NCI-H2029 (cell line): ENCODE results near the gene AIFM3.
"Not testable (repeated sequence)": the region's sequence is repeated elsewhere in the genome, so short reads cannot be mapped to it uniquely, and the experiment has no call there.

Experiments
- DNase-seq: peaks from one replicate; lab custom pipeline; 2025; lab: John Stamatoyannopoulos, UW

The AIFM3 gene

DNA sequence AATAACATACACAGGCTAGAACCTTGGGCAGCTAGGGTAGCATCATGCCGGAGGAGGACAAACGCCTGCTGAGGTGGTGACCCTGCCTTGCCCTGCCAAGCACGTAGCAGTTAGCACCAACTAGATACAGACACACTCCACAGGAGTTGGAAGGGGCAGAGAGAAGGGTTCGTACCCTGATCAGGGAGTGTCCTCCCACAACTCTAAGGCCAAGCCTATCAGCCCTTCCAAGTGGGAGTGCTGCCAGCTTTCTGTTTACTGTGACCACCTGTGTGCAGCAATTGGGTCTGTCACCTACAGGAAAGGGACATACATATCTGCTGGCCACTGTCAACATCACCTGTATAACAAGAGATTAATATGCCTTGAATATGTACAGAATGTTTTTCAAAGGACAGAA lies 36.7 kb downstream of the AIFM3 start:
- peak; percentile 51 for DNase-seq

DNA sequence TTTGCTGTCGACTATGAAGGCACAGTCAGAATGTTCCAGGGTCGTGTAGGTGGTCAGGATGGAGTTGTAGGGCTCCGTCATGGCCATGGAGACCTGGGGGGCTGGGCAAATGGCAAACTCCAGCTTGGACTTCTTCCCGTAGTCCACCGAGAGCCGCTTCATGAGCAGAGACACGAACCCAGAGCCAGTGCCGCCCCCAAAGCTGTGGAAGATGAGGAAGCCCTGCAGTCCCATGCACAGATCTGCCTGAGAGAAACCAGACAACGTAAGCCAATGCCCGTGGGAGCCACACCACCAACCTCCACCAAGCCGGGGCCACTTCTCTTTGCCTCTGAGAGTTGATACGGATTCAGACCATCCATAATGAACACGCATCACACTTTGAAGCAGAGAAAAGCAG lies 42.2 kb downstream of the AIFM3 start:
- DNase-seq, result not testable (repeated sequence)

DNA sequence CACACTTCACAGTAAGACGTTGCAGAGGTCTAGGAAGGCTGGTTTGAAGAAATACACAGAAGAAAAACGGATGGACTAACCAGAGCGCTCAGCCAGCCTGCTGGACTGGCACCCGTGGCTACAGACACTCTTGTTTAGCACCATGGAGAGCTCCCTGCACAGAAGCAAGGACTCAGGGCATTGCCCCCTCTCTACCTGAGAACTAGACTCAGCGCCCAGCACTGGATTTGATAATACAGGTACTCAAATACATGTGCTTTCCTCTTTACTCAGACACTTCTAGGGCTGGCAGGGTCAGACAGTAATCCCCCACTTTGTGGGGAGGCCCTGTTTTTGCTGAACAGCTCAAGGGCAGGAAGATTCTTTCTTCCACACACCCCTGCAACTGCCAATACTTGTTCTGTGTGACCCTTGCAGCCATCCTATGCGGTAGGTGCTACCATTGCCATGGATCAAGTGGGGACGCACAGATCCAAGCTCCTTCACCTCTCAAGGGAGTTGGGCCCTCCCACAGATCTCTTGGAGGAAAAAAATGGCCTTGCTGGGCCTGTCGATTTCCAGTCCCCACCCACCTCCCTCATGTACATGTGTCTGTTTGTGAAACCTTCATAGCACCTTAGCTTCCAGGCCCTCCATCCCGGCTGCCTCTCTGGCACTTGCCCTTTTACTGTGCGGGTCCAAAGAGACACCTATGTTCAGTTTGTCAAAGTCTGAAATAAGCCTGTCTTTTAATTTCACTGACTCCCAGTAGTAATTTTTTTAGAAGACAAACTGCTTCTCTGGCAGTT lies 42.8 kb downstream of the AIFM3 start:
- DNase-seq, result no peak

DNA sequence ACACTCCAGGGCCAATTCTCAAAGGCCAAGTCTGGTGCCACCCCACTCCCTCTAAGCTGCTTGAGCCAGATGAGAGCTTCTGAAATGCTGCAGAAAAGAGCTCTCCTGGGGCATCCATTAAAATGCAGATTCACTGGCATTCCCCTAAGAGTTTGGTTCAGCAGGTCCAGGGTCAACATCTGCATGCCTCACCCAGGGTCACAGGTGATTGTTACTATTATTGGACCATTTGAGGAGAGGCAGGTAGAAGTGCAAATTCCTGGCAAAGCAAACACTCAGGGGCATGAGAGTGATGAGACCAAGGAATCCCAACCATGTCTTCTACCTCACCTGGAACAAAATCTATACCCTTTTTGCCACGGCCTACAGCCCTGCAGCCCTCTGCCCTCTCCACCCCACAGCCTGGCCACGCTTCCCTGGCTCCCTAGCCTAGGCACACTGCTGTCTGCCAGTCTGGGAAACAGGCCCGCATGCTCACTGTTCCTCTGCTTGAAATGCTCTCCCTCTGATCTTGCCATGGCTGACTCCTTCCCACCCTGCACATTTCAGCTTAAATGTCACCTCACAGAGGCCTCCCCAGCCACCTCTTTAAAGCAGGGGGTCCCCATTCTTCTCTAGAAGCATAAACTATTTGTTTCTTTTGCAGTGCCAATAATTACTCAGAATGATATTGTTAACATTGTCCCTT lies 43.5 kb downstream of the AIFM3 start:
- no peak for DNase-seq

DNA sequence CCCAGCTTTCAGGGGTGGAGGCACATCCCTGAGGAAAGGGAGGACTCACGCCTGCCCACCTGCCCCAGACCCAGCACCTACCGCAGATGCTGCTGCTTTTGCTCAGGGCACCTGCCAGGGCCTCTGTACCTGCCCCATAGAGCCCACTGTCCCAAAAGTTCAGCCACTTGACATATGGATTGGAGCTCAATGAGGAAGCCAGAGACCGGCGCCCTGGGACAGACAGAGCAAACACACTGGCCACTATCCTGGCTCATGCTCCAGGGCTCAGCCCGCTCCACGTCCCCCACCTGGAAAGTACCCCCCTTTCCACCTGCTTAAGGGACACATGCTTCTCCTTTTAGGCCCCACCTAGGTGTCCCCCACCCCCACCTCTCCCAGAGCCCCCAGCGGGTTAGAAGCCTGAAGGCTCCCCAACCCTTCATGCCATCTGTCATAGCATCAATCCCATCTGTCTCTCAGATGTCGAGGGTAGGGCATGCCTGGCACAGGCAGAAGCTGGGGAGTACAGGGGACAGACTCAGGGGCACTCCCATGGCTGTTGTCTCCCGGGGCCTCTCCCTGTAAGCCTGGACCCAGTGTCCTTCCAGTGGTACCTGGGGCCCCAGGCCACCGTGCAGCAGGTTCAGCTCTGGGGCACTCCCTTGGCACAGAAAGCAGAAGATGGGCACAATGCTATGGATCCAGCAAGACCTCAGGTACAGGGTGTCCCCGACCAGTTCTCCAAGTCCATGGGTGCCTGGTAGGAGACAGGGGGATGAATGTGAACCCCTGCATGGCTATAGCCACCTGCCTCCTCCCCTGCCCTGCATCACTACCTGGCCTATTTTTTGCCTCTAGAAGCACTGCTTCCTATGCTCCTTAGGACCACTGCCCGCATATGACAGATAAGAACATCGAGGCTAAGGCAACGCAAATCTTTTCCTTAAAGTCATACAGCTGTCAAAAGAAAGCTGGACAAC lies 45.7 kb downstream of the AIFM3 start:
- no peak for DNase-seq

DNA sequence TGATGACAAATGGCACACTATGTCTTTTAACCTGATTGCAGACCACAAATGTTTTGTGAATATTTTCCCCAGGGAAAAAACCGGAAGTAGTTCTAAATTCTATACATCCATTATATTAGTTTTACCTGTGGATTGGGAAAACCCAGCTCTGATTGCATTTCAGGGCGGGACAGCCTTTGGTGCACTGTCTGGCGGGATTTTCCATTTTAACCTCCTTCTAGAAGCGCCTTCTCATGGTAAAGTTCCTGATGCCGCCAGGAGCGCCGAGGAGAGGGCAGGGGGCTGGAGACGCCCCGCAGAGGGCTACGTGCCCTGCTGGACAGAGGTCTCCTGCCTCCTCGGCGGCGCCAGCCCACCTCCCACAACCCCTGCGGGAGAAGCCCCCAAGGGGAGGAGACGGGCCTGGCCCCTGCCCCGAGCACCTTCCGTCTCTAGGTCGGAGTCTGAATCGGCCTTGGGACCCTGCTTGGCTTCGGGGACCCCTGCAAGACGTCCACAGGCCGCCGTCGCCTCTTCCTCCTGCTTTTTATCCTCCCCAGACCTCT lies 46.7 kb downstream of the AIFM3 start:
- DNase-seq, result no peak

DNA sequence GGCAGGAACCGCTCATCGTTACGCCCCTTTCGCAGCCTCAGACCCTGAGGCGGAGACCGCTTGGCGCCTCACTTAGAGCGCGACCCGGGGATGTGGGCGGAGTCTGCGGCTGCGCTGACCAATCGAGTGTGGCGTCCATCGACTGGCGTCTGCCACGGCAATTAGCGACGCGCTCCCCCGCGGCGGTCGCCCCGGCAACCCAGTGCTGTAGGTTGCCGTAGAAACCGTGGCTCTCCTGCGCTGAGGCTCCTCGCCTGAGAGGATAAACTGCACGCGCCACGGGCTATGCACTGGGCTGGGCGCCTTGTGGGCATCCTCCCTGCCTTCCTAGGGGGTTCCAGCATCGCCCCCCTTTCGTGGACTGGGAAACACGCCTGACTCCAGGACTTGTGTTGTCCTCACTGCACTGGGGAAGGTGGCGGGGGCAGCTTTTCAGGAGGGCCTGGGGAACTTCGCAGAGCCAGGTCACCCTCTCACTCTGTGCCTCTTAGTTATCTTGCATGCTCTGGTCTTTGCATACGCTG lies 47.2 kb downstream of the AIFM3 start:
- peak; percentile 86 for DNase-seq

DNA sequence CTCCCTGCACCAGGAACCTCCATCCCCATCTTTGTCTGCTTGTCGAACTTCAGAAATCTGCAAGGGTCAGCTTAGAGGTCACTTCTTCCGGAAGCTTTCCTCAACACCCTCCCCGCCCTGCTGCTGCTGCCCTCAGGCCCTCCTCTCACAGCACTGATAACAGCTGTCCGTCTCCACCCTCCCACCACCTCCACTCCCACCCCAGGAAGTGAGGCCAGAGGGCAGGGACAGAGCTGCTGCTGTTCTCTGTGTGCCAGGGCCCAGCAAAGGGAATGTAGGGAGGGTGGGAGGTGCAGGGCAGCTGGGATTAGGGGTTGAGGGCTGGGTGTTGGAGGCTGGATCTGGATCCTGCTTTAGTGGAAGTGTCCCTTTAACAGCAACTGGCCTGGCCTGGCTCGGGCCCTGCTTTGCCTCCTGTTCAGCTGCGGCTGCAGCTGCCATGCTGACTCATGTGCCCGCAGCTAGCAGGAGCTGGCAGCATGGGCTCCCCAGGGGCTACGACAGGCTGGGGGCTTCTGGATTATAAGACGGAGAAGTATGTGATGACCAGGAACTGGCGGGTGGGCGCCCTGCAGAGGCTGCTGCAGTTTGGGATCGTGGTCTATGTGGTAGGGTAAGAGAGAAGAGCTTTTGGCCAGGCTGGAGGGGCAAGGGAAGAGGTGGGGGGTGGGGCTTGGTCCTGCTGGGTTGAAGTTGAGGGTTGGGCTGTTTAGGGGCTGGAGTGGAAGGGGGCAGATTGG lies 47.8 kb downstream of the AIFM3 start, which contains the start of gene P2RX6:
P2RX6 (plus strand) TSS at position 440 of the 740 bp plus-strand sequence; CDS start at position 450, 10 bp downstream.
- DNase-seq, result no peak

DNA sequence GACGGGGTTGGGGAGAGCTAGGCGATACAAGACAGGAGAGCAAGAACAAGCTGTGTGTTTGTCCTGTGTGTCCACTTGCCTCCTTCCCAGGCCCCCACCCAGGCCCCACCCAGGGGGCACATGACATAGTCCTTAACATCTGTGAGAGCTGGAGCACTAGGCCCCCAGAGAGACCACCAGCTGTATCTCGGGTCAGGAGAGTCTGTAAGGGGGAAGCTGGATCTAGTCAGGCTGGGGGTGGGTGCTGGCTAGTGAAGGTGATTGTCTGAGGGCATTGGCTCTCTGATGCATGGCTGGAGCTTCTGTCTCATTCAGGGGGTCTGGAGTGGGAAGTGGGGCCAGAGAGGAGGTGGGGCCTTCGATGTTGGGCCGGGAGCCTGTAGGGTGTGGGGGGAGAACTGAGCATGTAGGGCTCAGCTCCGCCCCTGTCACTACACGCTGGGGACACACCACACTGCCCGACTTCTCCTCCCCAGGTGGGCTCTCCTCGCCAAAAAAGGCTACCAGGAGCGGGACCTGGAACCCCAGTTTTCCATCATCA lies 48.5 kb downstream of the AIFM3 start:
- DNase-seq, result no peak

DNA sequence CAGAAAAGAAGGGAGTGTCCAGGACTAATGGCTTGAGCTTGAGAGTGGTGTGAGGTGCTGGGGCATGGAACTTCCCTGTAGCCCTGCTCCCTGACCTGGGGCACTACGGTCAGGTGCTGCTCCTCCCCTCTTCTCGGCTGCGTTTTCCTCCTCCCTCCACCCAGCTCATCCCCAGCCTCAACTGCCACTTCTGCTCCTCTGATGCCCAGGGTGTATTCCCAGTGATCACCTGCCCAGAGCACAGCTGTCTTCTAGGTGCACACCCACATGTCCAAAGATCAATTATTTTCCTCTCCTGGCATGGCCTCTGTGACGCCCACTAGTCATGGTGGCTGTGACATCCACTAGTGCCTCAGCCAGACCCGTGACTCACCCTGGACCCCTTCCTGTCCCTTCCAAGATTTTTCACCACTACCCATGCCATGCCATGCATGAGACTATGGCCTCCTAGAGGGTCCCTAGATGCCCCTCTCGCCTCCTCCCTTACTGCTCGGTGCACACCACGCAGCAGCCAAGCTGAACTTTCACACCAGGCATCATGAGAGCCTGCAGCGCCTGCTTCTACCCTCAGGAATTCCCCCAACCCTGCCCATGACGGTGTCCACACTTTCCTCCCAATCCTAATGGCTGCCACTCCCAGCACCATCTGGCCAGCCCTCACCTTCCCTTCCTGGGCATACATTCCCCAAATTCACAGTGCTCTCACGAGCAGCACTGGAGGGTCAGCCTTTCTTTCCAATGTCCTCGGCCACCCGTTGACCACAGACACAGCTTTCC lies 49.8 kb downstream of the AIFM3 start:
- no peak for DNase-seq

DNA sequence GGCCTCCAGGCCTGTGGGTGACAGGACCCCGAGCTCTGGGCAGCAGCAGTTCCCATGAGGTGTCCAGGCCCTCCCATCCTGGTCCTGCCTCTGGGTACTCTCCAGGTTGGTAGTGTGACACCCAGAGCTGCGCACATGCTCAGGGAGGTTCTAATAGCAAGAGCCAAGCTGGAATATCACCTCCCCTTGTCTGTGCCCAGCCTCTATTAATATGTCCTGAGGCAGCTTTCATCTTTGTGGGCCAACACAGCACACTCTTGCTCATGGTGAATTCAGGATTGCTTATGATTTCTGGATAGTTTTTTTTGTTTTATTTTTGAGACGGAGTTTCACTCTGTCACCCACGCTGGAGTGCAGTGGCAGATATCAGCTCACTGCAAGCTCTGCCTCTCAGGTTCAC lies 51.3 kb downstream of the AIFM3 start:
- no peak for DNase-seq

DNA sequence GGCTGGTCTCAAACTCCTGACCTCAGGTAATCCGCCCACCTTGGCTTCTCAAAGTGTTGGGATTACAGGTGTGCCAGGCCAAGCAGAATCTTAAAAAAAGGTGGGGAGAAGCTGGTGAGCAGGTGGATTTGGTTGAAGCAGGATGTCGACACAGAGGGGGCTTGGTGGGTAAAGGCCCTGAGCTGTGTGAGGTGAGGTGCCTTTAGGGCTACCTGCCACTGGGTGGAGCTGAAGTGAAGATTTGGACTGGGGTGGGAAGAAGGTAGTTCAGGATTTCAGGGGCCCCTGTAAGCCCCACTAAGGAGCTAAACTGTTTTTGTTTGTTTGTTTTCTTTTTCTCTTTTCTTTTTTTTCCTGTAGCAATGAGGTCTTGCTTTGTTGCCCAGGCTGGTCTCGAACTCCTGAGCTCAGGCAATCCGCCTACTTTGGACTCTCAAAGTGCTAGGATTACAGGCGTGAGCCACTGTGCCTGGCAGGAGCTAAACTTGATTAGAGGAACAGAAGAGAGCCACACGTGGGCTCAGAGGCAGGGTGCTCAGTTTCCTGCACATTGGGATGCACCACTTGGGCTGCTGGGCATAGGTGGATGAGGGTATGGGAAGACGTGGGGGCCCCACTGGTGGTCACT lies 53.9 kb downstream of the AIFM3 start:
- no peak for DNase-seq

DNA sequence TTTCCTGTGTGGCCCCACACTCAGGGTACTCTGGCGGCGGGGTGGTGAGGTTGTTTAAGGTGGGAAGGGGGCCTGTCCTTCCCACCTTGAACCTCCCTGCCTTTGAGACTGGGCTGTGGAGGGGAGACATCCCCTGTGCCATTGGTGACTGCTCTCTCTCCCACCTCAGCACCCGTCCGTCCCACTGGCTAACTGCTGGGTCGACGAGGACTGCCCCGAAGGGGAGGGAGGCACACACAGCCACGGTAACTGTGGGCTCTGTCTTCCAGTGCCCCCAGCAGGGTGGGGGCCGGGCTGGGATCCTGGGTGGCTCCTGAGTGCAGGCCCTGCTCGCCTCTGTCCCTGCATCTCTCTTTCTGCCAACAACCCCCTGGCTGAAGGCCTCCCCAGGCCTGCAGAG lies 55.5 kb downstream of the AIFM3 start:
- no peak for DNase-seq

DNA sequence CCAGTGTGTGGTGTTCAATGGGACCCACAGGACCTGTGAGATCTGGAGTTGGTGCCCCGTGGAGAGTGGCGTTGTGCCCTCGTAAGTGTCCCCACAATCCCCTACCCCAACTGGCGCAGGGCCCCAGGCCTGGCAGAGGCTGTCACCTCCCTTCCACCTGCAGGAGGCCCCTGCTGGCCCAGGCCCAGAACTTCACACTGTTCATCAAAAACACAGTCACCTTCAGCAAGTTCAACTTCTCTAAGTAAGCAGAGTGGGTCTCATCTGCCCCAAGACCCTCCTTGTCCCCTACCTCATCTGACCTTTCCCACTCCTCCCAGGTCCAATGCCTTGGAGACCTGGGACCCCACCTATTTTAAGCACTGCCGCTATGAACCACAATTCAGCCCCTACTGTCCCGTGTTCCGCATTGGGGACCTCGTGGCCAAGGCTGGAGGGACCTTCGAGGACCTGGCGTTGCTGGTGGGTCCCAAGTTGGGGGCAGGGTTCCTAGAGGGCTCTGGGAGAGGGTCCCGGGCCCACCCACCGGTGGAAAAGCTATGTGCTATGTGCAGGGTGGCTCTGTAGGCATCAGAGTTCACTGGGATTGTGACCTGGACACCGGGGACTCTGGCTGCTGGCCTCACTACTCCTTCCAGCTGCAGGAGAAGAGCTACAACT lies 56.0 kb downstream of the AIFM3 start:
- DNase-seq, result no peak

DNA sequence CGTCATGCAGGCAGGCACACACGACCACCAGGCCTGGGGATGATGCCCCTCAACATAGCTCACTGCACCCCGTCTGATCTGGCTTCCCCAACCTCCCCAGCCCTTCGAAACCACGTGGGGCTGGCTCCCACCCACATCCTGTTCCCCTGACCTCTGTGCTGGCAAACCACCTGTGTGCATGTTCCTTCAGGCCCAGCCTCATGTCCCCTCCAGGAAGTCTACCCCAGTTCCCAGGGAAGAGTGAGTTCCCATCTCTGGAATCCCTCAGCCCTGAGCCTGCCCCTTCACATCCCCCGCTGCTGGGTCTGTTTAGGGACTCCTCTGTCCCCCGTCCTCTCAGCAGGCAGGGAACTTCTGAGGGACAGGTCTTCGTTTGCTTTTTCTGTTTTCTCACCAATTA lies 58.2 kb downstream of the AIFM3 start:
- no peak for DNase-seq

DNA sequence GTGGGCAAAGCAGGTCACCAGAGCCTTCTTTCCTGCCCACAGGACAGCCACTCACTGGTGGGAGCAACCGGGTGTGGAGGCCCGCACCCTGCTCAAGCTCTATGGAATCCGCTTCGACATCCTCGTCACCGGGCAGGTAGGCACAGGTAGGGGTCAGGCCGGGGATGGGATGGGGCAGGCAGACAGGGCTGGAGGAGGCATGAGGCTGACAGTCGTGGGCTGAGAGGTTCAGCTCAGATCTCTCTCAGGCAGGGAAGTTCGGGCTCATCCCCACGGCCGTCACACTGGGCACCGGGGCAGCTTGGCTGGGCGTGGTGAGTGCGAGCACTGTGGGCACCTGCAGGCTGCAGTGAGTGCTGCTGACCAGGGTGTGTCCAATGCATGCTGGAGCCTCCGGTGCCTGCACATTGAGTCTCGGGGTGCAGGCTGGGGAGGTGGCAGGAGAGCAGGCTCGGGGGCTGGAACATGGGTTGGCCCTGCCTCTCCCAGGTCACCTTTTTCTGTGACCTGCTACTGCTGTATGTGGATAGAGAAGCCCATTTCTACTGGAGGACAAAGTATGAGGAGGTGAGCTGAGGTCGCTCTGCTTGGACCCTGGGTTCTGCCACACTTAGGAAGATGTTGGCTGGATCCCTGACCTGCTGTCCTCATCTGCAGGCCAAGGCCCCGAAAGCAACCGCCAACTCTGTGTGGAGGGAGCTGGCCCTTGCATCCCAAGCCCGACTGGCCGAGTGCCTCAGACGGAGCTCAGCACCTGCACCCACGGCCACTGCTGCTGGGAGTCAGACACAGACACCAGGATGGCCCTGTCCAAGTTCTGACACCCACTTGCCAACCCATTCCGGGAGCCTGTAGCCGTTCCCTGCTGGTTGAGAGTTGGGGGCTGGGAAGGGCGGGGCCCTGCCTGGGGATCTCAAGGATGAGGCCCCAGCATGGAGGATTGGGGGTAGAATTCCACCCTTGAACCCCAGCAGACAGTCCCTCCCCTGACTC lies 59.0 kb downstream of the AIFM3 start:
- DNase-seq, result no peak

DNA sequence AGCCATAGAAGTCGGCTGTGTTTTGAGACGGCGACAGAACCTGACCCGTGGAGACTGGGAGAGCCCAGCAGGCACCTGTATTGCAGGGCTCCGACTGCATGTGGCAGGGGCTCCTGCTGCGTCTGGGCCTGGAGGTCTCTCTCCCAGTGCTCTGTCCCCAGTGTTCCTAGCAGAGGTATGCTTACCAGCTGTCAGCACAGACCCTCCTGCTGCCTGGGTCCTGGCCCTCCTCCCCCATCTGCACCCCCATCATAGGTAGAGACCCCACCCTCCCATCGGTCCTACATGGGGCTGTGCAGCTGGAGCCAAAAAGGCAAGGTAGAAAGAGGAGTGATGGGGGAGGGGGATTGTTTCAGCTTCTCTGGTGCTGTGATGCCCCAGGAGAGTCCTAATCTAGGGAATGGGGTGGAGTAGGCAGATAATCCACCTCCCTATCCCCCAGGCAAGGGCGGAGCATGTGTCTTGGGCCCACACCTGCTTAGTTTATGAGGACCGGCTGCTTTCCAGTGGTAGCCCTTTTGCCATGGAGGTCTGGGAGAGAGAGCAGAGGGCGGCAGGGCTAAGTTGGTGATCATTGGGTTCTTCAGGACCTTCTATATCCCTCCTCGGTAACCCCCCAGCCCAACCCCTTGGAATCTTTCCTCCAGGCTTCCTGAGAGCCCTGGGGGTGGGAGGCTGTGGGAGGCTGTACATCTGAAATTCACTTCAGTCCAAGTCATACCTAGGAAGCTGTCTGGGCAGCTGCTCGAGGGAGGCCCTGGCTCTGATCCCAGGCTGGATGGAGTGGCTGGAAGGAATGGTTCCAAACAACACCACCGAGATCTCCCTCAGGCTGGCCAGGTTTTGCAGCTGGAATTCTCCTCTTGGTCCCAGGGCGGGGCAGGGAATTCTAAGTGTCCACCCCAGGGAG lies 60.0 kb downstream of the AIFM3 start:
- peak; percentile 53 for DNase-seq
